HPDE6-E6E7 (cell line): Measurements from ENCODE around the gene EEA1.
"Not testable (repeated sequence)": the region's sequence is repeated elsewhere in the genome, so short reads cannot be mapped to it uniquely, and the experiment has no call there.

Source experiments
- DNase-seq: peaks from one replicate; pipeline ENCODE4 v3.0.0; 2011; ENCODE audit warnings: missing footprints; ENCODE audit errors: extremely low spot score

EEA1 gene

GRCh38 chr12:92928962-92929915 is at the start of gene EEA1:
TSS of gene EEA1 (minus strand) at chr12:92929295. CDS start at chr12:92929066, 229 bp downstream.
- DNase-seq = peak; percentile 82

GRCh38 chr12:92978607-92979006 is 49.5 kb upstream of the EEA1 start:
- no peak for DNase-seq

- DNase-seq = no peak
These were observed 48.2 kb upstream of the EEA1 start for GRCh38 chr12:92977326-92977725.

- no peak for DNase-seq
These were observed 45.7 kb upstream of the EEA1 start for GRCh38 chr12:92974759-92975158.

- DNase-seq = peak; percentile 84
These were observed 44.5 kb upstream of the EEA1 start for GRCh38 chr12:92973614-92974013.

- DNase-seq = no peak
These were observed 42.9 kb upstream of the EEA1 start for GRCh38 chr12:92971859-92972524.

GRCh38 chr12:92968176-92968813 is 39.2 kb upstream of the EEA1 start:
- DNase-seq = no peak

- not testable (repeated sequence) for DNase-seq
These were observed 35.3 kb upstream of the EEA1 start for GRCh38 chr12:92964378-92964777.

GRCh38 chr12:92961949-92962348 is 32.9 kb upstream of the EEA1 start:
- DNase-seq = no peak

GRCh38 chr12:92955997-92956663 is 27.0 kb upstream of the EEA1 start:
- DNase-seq = peak; percentile 38

- no peak for DNase-seq
These were observed 24.7 kb upstream of the EEA1 start for GRCh38 chr12:92953747-92954146.

GRCh38 chr12:92952394-92952793 is 23.3 kb upstream of the EEA1 start:
- no peak for DNase-seq

GRCh38 chr12:92951006-92951405 is 21.9 kb upstream of the EEA1 start:
- no peak for DNase-seq

GRCh38 chr12:92950011-92950410 is 20.9 kb upstream of the EEA1 start:
- DNase-seq = no peak

- no peak for DNase-seq
These were observed 20.4 kb upstream of the EEA1 start for GRCh38 chr12:92949466-92949865.

GRCh38 chr12:92947589-92948215 is 18.6 kb upstream of the EEA1 start:
- DNase-seq = no peak

GRCh38 chr12:92945659-92946220 is 16.6 kb upstream of the EEA1 start:
- DNase-seq = no peak

GRCh38 chr12:92943482-92944250 is 14.6 kb upstream of the EEA1 start:
- DNase-seq = no peak

GRCh38 chr12:92942905-92943304 is 13.8 kb upstream of the EEA1 start:
- DNase-seq = no peak

- no peak for DNase-seq
These were observed 10.0 kb upstream of the EEA1 start for GRCh38 chr12:92939116-92939515.
